ENCODE data around the gene SLC10A7.

The SLC10A7 gene

GRCh38 chr4:146318894-146319293, 202.8 kb downstream of the SLC10A7 start:
- in situ Hi-C loops (cut with HindIII; ENCODE audit: low sequenced_read_pairs) = no loop called here

- in situ Hi-C loops (cut with HindIII; ENCODE audit: low sequenced_read_pairs) = no loop called here
Observed at GRCh38 chr4:146317783-146318182, 204.0 kb downstream of the SLC10A7 start.

GRCh38 chr4:146315184-146315583, 206.6 kb downstream of the SLC10A7 start:
- in situ Hi-C loops (cut with HindIII; ENCODE audit: low sequenced_read_pairs) = no loop called here

GRCh38 chr4:146311238-146311970, 210.3 kb downstream of the SLC10A7 start:
- in situ Hi-C loops (cut with HindIII; ENCODE audit: low sequenced_read_pairs) = no loop called here

- in situ Hi-C loops (cut with HindIII; ENCODE audit: low sequenced_read_pairs) = no loop called here
Observed at GRCh38 chr4:146310319-146311021, 211.3 kb downstream of the SLC10A7 start.

- in situ Hi-C loops (cut with HindIII; ENCODE audit: low sequenced_read_pairs) = no loop called here
Observed at GRCh38 chr4:146308951-146309350, 212.8 kb downstream of the SLC10A7 start.

GRCh38 chr4:146302822-146303221, 218.9 kb downstream of the SLC10A7 start:
- in situ Hi-C loops (cut with HindIII; ENCODE audit: low sequenced_read_pairs) = no loop called here

- in situ Hi-C loops (cut with HindIII; ENCODE audit: low sequenced_read_pairs) = no loop called here
Observed at GRCh38 chr4:146299607-146300006, 222.1 kb downstream of the SLC10A7 start.

GRCh38 chr4:146294776-146295175, 227.0 kb downstream of the SLC10A7 start:
- in situ Hi-C loops (cut with HindIII; ENCODE audit: low sequenced_read_pairs) = no loop called here

- in situ Hi-C loops (cut with HindIII; ENCODE audit: low sequenced_read_pairs) = no loop called here
Observed at GRCh38 chr4:146292508-146292907, 229.2 kb downstream of the SLC10A7 start.

- in situ Hi-C loops (cut with HindIII; ENCODE audit: low sequenced_read_pairs) = no loop called here
Observed at GRCh38 chr4:146291313-146291712, 230.4 kb downstream of the SLC10A7 start.

GRCh38 chr4:146288193-146288592, 233.5 kb downstream of the SLC10A7 start:
- in situ Hi-C loops (cut with HindIII; ENCODE audit: low sequenced_read_pairs) = no loop called here

- in situ Hi-C loops (cut with HindIII; ENCODE audit: low sequenced_read_pairs) = no loop called here
Observed at GRCh38 chr4:146285037-146285436, 236.7 kb downstream of the SLC10A7 start.

GRCh38 chr4:146283758-146284651, 237.7 kb downstream of the SLC10A7 start:
- in situ Hi-C loops (cut with HindIII; ENCODE audit: low sequenced_read_pairs) = no loop called here

GRCh38 chr4:146282657-146283056, 239.1 kb downstream of the SLC10A7 start:
- in situ Hi-C loops (cut with HindIII; ENCODE audit: low sequenced_read_pairs) = no loop called here

GRCh38 chr4:146278986-146279385, 242.8 kb downstream of the SLC10A7 start:
- in situ Hi-C loops (cut with HindIII; ENCODE audit: low sequenced_read_pairs) = no loop called here

- in situ Hi-C loops (cut with HindIII; ENCODE audit: low sequenced_read_pairs) = no loop called here
Observed at GRCh38 chr4:146275370-146275769, 246.4 kb downstream of the SLC10A7 start.

GRCh38 chr4:146274774-146275173, 247.0 kb downstream of the SLC10A7 start:
- in situ Hi-C loops (cut with HindIII; ENCODE audit: low sequenced_read_pairs) = no loop called here

GRCh38 chr4:146273204-146273901, 248.4 kb downstream of the SLC10A7 start:
- in situ Hi-C loops (cut with HindIII; ENCODE audit: low sequenced_read_pairs) = no loop called here

GRCh38 chr4:146271466-146271865, 250.3 kb downstream of the SLC10A7 start:
- in situ Hi-C loops (cut with HindIII; ENCODE audit: low sequenced_read_pairs) = no loop called here

- in situ Hi-C loops (cut with HindIII; ENCODE audit: low sequenced_read_pairs) = no loop called here
Observed at GRCh38 chr4:146269228-146269653, 252.5 kb downstream of the SLC10A7 start.

Data from DLD1 (cell line).